Colonic mucosa (tissue), 4 donors: Measurements from ENCODE around the gene RADIL. TPM values are rescaled to one million over a fixed set of nuclear protein-coding genes. Genes with fewer than 3 reads are reported as not detected.

Experiments
- DNase-seq: peaks from one replicate; pipeline ENCODE4 v3.0.0-alpha.2; 2020
- H3K27ac ChIP-seq: fragments of 200-600 bp; one replicate; pipeline ENCODE4 v1.8.0; 2021
- H3K27me3 ChIP-seq: fragments of 200-600 bp; one replicate; pipeline ENCODE4 v1.8.0; 2021
- H3K36me3 ChIP-seq: fragments of 200-600 bp; one replicate; pipeline ENCODE4 v1.8.0; 2021
- H3K4me1 ChIP-seq: fragments of 200-600 bp; one replicate; pipeline ENCODE4 v1.8.0; 2021; ENCODE audit warnings: mild to moderate bottlenecking
- H3K4me3 ChIP-seq: fragments of 200-600 bp; one replicate; pipeline ENCODE4 v1.8.0; 2021
- H3K9ac ChIP-seq, 2 donors: one replicate each; pipeline ENCODE4 v1.7.0; 2013; ENCODE audit warnings: control low read depth in 2 of 2, low read depth in 2 of 2, low read length in 2 of 2
- H3K9me3 ChIP-seq: fragments of 200-600 bp; one replicate; pipeline ENCODE4 v1.8.0; 2021
- intact Hi-C: fragments of 100-400 bp; cut with DNase I; formaldehyde crosslinking; loops from one replicate; pipeline ENCODE4 v1.14.1; 2022
- total RNA-seq, 2 donors: library from RNA; stranded (reverse); fragmentation: NEBNext Ultra II Directional in 1 of 2; extraction: Animal tissue kit (Norgen Biotek cat#: 25700) in 1 of 2; gene quantifications; one replicate each; pipeline ENCODE4 v1.2.1, GENCODE V29; 2021
- TF ChIP-seq, protein P1 (sequence below): fragments of 200-600 bp; IDR thresholded peaks from one replicate; pipeline ENCODE4 v1.8.0; 2022; ENCODE audit warnings: antibody characterized with exemption, mild to moderate bottlenecking
- donor health status: healthy.
- donor health status: DM: no; HTN: no; CAD: no.
- donor health status: DM: no; HTN: no; CAD: no.

Gene RADIL
- total RNA-seq, 2 donors from 2014 or later: 0.54 to 1.9 TPM

DNA sequence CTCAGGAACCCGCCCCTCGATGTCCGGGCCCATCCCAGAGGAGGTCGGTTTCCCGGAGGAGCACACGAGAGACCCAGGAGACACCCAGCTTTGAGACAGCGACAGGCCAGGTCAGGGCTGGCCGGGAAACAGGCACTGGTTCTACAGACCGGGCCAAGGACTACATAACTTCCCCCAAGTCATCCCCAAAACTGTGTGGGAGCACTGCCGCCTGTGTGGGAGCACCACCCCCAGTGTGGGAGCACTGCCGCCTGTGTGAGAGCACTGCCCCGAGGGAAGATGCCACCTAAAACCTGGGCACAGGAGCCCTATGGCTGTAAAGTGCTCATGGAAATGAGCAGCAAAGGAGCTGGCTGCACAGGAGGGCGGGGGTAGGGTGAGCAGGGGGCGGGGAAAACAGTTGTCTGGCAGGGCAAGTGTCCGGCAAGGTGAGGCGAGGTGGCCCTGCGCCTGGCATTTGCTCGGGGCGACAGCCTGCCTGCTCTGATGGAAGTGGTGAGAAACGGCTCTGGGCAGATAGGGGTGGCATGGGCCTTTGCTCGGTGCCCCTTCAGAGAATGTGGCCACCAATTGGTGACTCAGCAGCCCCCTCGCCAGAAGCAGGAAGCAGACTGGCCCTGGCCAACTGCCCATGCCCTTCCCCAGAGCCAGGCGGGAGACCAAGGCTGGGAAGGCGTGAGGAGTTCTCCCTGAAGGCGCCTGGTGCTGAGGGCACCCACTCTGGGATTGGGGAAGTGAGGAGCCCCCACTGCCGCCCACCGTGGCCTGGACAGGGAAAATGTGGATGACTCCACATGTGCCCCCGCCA lies 47.9 kb downstream of the RADIL start:
- no peaks in the 10 kb centered on the region for H3K9me3 ChIP-seq
- no peak for DNase-seq
- TF ChIP-seq, protein P1, sequence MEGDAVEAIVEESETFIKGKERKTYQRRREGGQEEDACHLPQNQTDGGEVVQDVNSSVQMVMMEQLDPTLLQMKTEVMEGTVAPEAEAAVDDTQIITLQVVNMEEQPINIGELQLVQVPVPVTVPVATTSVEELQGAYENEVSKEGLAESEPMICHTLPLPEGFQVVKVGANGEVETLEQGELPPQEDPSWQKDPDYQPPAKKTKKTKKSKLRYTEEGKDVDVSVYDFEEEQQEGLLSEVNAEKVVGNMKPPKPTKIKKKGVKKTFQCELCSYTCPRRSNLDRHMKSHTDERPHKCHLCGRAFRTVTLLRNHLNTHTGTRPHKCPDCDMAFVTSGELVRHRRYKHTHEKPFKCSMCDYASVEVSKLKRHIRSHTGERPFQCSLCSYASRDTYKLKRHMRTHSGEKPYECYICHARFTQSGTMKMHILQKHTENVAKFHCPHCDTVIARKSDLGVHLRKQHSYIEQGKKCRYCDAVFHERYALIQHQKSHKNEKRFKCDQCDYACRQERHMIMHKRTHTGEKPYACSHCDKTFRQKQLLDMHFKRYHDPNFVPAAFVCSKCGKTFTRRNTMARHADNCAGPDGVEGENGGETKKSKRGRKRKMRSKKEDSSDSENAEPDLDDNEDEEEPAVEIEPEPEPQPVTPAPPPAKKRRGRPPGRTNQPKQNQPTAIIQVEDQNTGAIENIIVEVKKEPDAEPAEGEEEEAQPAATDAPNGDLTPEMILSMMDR: no peak
- H3K36me3 ChIP-seq: no peaks in the 10 kb centered on the region
- H3K27ac ChIP-seq: no peak overlapping the region
- no peak overlapping the region for H3K4me3 ChIP-seq
- intact Hi-C loops: loop anchor here (10.0 kb wide), 1 partner anchor 249 kb away; no protein-coding TSS in a partner anchor
- H3K4me1 ChIP-seq: no peaks in the 10 kb centered on the region
- H3K27me3 ChIP-seq: no peaks in the 10 kb centered on the region
- H3K9ac ChIP-seq: no peak overlapping the region

DNA sequence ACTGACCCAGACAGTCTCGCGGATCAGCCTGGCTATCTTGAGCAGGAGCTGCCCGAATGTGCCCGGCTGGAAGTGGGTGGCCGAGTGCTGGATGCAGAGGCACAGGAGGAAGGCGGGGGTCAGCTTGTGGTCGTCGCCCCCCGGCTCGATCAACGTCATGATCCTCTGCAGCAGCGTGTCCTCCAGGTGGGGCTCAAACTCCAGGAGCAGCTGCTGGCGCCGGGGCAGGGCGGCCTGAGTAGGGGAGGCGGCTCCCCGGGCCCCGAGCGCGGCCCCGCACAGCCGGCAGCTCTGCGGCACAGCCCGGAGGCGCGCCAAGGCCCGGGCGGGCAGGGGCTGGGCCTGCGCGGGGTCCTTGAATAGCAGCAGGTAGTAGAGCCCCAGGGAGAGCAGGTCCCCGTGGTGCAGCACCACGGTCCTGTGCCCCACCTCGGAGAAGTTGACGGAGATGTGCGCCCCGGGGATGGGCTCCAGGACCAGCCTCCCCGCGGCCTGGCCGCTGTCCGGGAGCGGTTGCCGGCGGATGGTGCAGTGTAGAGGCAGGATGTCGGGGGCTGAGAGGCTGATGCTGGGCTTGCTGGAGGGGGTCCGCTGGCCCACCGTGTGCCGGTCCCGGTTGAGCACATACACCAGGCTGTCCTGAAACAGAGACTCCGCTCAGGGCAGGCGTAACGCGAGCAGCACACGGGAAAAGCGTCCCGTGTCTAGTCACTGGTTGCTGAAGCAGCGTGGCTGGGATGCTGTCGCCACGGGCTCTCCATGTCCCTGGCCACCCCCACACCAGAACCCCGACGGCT lies 48.7 kb downstream of the RADIL start:
- intact Hi-C loops: loop anchor here (10.0 kb wide), 1 partner anchor 250 kb away; no protein-coding TSS in a partner anchor
- DNase-seq: no peak
- Histone ChIP-seq H3K27ac (no peak overlapping the region), H3K36me3 (no peaks in the 10 kb centered on the region), H3K9ac (no peak overlapping the region), H3K4me1 (no peaks in the 10 kb centered on the region), H3K4me3 (no peak overlapping the region), H3K27me3 (no peaks in the 10 kb centered on the region), H3K9me3 (no peaks in the 10 kb centered on the region)
- TF ChIP-seq, protein P1: no peak

GRCh38 chr7:4833691-4834600 lies 49.6 kb downstream of the RADIL start:
- Histone ChIP-seq H3K27ac (no peak overlapping the region), H3K36me3 (no peaks in the 10 kb centered on the region), H3K4me3 (no peak overlapping the region), H3K27me3 (no peaks in the 10 kb centered on the region), H3K9ac (no peak overlapping the region), H3K9me3 (no peaks in the 10 kb centered on the region), H3K4me1 (no peaks in the 10 kb centered on the region)
- TF ChIP-seq, protein P1: no peak
- intact Hi-C loops: loop anchor here (10.0 kb wide), 1 partner anchor 251 kb away; no protein-coding TSS in a partner anchor
- DNase-seq: no peak

- Histone ChIP-seq H3K4me1 (no peaks in the 10 kb centered on the region), H3K36me3 (no peaks in the 10 kb centered on the region), H3K27me3 (no peaks in the 10 kb centered on the region), H3K4me3 (no peak overlapping the region), H3K27ac (no peak overlapping the region), H3K9ac (no peak overlapping the region), H3K9me3 (no peaks in the 10 kb centered on the region)
- DNase-seq: no peak
- intact Hi-C loops: loop anchor here (10.0 kb wide), 1 partner anchor 252 kb away; no protein-coding TSS in a partner anchor
- TF ChIP-seq, protein P1: no peak
These were observed 50.3 kb downstream of the RADIL start for GRCh38 chr7:4833176-4833575.

DNA sequence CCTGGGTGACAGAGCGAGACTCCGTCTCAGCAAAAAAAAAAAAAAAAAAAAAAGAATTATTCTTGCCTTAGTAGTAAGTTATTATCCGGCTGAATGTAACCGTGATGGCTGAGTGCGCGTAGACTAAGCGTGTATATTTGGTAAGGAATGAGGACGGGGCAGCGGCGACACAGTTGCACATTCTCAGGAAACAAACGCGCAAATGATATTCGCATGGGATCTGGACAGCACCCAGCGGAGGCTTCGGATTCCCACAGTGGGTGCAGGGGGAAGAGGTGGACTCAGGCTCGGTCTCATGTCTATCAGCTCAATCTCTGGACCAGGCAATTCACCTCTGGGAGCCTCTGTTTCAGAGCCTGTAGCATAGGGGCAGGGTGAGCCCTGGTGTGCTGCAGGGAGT lies 50.8 kb downstream of the RADIL start:
- no peaks in the 10 kb centered on the region for H3K36me3 ChIP-seq
- H3K27ac ChIP-seq: no peak overlapping the region
- TF ChIP-seq, protein P1: no peak
- H3K4me3 ChIP-seq: no peak overlapping the region
- H3K27me3 ChIP-seq: no peaks in the 10 kb centered on the region
- H3K9me3 ChIP-seq: no peaks in the 10 kb centered on the region
- H3K4me1 ChIP-seq: no peaks in the 10 kb centered on the region
- DNase-seq: no peak
- H3K9ac ChIP-seq: no peak overlapping the region
- intact Hi-C loops: loop anchor here (10.0 kb wide), 1 partner anchor 252 kb away; no protein-coding TSS in a partner anchor
